ENCODE data around the gene ALKBH1.

GRCh38 chr14:77746064-77746702 is 38.4 kb upstream of the ALKBH1 start:
- TF ChIP-seq, protein P1, sequence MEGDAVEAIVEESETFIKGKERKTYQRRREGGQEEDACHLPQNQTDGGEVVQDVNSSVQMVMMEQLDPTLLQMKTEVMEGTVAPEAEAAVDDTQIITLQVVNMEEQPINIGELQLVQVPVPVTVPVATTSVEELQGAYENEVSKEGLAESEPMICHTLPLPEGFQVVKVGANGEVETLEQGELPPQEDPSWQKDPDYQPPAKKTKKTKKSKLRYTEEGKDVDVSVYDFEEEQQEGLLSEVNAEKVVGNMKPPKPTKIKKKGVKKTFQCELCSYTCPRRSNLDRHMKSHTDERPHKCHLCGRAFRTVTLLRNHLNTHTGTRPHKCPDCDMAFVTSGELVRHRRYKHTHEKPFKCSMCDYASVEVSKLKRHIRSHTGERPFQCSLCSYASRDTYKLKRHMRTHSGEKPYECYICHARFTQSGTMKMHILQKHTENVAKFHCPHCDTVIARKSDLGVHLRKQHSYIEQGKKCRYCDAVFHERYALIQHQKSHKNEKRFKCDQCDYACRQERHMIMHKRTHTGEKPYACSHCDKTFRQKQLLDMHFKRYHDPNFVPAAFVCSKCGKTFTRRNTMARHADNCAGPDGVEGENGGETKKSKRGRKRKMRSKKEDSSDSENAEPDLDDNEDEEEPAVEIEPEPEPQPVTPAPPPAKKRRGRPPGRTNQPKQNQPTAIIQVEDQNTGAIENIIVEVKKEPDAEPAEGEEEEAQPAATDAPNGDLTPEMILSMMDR (tag by site-specific recombination; IDR thresholded peaks at IDR 0.05) = no peak
- TF ChIP-seq ZBTB21 (tag by site-specific recombination; IDR thresholded peaks at IDR 0.05) (no peak), ZNF239 (tag by site-specific recombination; IDR thresholded peaks at IDR 0.05) (no peak), ZNF416 (tag by site-specific recombination; IDR thresholded peaks at IDR 0.05) (no peak), ZNF768 (tag by site-specific recombination; IDR thresholded peaks at IDR 0.05) (no peak)

Measured in HEK293 (cell line).